MM.1S (cell line): ENCODE measurements around the gene ARHGEF10L.

Experiments used
- EZH2phosphoT487 ChIP-seq: fragments of 300-600 bp; sonication (generic); IDR thresholded peaks from 2 replicates; pipeline ENCODE4 v1.6.1; 2018; ENCODE audit warnings: antibody characterized with exemption, low read length
- TF ChIP-seq, protein P1 (sequence below): fragments of 300-600 bp; sonication (generic); IDR thresholded peaks from 2 replicates; pipeline ENCODE4 v1.5.1; 2016; ENCODE audit warnings: antibody characterized with exemption, low read length, mixed read lengths

DNA sequence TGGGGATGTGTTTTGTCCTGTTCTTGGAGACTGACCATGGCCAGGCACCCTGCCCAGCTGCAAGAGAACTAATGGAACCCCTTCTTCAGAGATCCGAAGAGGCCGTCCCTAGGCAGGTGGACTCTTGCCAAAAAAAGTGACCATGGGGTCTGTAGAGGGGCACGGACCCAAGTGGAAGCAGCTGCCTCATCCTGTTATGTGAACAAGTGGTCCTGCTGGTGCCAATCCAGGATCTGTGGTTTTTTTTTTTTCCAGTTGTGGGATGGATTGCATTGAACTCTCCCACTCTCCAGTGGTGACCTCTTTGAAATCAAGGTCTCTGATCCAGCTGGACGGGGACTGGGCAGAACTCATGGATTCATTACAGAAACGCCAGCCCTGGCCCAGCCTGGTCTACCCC is 71.2 kb downstream of the ARHGEF10L start:
- TF ChIP-seq, protein P1, sequence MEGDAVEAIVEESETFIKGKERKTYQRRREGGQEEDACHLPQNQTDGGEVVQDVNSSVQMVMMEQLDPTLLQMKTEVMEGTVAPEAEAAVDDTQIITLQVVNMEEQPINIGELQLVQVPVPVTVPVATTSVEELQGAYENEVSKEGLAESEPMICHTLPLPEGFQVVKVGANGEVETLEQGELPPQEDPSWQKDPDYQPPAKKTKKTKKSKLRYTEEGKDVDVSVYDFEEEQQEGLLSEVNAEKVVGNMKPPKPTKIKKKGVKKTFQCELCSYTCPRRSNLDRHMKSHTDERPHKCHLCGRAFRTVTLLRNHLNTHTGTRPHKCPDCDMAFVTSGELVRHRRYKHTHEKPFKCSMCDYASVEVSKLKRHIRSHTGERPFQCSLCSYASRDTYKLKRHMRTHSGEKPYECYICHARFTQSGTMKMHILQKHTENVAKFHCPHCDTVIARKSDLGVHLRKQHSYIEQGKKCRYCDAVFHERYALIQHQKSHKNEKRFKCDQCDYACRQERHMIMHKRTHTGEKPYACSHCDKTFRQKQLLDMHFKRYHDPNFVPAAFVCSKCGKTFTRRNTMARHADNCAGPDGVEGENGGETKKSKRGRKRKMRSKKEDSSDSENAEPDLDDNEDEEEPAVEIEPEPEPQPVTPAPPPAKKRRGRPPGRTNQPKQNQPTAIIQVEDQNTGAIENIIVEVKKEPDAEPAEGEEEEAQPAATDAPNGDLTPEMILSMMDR = no peak
- TF ChIP-seq EZH2phosphoT487 = no peak
